GM03348 (cell line): ENCODE data around the gene ZNF451.
A peak's percentile ranks its signal among the peaks of the same experiment; 100 is the strongest.

ENCODE experiments used
- DNase-seq: peaks from one replicate; pipeline ENCODE4 v3.0.0; 2012; ENCODE audit warnings: low spot score

Gene ZNF451

DNA sequence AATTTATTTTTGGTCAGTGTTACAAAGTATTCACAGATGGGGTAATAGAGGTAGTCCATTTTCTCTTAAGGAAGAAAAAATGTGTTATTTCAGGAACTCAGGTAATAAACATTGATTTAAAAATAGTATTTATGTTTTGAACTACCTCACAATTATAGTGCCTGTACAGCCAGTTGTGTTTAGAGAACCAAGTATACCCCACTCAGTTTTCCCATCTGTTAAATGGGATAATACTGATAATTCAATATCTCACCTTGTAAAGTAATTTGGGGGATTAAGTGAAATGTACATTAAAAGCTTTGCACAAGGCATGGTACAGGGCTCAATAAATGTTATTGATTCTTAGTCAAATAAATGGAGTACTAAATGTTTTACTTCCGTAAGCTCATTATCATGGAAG is 4.7 kb downstream of the ZNF451 start:
- DNase-seq = no peak

DNA sequence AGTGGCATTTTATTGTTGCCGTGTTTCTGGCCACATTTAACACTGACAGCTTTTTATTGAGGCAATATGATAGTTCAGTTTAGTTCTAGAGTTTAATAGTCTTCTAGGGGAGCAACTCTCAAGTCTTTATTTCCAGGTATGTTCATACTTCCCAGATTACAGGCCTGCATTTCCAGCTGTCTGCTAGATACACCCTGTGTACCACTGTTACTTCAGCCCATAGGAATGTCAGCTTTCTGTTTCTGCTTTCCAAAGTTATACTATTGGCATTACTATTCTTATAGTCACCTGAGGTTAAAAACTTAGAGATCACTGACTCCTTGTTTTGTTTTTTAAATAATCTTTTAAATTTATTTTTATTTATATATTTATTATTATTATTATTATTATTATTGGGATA is 7.6 kb downstream of the ZNF451 start:
- peak; percentile 41 for DNase-seq

DNA sequence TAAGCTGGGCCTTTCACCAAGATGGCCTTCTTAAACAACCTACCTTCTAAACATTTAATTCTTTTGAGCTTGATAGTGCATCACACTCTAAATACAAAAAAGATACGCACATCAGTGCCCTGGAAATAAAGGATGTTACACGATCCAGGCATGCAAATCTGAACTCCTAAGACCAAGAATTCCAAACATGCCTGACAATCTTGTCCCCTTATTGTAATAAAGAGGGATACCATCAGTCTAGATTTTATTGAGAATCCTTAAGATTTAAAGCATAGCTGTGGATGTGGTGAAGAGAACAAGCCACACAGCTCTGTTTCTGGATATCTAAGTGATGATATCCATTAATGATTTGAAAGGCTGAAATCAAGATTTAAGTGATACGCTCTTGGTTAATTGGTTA is 13.0 kb downstream of the ZNF451 start:
- no peak for DNase-seq

DNA sequence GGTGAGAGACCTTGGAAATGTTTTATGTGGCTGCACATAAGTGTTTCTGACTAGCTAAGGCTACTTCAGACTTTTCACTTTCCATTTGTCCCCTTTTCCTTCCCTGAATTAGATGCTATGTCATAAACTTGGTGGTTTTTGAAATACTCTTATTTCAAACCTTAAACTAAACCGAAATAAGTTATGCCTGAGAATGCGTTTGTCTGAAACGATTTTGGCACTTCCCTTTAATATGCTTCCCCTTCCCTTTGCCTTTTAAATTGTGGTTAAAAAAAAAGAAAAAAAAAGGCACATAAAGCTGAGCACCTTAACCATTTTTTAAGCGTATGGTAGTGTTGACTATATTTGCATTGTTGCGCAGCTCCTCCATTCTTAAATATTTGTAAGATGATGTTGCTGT is 14.3 kb downstream of the ZNF451 start:
- no peak for DNase-seq

DNA sequence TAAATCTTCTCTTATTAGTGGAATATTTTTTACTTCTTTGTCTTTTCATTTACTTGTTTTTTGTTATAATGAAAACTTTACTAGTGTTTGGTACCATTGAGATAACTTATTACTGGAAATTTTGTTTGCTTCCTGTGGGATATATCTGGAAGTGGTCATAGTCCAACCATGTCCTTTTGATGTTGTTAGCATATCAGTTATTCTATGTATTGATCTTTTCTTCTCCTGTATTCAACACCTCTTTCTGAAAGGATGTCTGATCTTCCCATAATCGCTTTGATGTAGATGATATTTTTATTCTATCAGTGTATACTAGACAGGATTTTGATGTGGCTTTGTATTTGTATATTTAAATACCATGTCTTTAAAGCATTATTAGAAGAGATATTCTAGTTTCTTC is 17.0 kb downstream of the ZNF451 start:
- DNase-seq = no peak

DNA sequence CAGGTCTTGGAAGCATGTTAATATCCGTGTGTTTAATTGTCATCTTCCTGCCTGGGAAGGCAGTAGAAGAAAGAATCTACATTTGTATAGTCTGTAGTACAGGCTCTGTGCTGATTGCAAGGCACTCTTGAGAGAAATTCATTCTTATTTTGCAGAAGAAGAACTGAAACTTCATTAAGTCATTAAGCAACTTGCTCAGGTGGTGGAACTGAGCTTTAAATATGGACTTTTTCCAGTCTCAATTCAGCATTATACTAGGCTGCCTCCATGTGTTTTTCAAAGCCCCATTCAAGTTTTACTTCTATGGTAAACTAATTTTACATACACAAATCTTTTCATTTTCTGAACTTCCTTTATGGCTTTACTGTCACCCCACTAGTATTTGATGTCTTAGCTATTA is 18.7 kb downstream of the ZNF451 start:
- no peak for DNase-seq

DNA sequence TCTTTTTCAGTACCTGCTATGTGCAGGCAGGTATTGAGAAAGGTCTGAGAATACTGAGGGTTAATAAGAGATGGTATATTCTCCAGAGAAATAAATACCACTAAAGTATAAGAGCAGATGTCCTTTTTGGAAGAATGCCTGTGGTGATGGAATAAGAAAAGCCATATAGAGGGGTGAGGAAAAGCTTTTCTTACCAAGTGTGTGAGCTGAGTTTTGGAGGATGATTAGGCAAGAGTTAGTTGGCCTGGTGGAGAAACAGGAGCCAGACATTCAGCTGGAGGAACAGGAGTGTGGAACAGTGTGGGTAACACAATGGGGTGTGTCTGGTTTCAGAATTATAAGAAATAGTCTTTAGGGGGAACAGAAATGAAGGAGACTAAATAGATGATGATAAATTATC is 19.9 kb downstream of the ZNF451 start:
- peak; percentile 19 for DNase-seq

DNA sequence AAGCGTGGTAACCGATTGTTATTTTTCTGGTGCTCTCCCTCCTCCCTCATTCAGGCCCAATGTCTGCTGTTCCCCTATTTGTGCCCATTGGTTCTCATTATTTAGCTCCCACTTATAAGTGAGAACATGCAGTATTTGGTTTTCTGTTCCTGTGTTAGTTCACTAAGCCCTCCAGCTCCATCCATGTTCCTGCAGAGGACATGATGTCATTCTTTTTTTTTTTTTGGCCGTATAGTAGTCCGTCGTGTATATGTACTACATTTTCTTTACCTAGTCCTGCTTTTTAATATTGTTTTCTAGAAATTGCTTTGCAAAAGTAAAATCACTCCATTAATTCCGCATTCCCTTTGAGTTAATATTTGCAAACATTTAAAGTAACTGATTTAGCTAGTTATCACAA is 23.1 kb downstream of the ZNF451 start:
- no peak for DNase-seq

DNA sequence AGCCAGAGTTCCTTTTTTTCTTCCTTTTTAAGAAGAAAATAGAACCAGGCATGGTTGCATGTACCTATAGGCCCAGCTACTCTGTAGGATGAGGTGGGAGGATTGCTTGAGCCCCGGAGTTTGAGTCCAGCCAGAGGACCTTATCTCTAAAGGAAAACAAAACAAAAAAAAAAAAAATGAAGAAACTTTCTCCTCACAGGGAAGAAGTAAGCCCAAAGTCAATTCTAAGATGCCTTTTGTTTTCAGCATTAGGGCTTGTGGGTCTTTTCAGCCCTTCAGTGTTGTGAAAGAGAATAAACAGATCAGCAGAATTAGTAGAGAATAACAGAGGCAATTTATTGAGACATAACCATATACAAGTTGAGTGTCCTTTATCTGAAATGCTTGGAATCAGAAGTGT is 26.8 kb downstream of the ZNF451 start:
- no peak for DNase-seq

DNA sequence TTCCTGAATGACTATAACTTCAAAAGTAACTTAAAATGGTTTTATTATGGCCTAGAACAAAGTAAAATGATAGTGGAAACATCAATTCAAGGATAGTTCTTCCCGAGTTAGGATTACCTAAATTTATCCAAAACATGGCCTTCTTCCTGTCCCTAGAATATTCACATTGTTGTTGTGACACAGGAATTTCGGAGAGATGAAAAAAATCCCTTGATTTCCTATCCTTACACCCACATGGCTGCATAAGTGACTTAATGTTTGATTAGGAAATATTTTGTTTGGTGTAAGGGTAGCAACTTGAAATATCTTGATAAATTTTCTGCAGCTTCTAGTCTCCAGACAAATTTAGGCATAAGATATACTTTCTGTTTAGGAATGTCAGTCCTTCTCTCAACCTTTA is 27.8 kb downstream of the ZNF451 start:
- DNase-seq = no peak

DNA sequence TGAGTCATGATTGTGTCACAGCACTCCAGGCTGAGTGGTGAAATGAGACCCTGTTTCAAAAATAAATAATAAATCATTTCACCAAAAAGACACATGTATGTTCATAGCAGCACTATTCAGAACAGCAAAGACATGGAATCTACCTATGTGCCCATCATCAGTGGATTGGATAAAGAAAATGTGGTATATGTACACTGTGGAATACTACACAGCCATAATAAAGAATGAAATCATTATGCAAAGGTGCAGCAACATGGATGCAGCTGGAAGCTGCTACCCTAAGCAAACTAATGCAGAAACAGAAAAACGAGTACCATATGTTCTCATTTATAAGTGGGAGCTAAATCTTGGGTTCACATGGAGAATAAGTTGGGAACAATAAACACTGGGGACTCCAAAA is 33.1 kb downstream of the ZNF451 start:
- no peak for DNase-seq

DNA sequence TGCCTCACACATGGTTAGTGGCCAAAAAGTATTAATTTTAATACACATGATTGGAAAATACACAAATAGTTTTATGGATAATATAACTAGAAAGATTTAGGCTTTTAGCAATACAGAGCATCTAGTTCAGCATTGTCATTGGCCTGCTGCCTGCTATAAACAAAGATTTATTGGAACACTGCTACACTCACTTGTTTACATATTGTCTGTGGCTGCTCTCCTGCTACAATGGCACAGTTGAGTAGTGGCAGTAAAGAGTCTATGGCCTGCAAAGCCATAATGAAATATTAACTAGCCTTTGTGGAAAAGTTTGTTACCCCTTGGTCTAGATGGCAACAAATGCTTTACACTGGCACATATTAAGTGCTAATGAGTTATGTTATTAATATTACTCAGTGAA is 37.8 kb downstream of the ZNF451 start:
- DNase-seq = no peak

DNA sequence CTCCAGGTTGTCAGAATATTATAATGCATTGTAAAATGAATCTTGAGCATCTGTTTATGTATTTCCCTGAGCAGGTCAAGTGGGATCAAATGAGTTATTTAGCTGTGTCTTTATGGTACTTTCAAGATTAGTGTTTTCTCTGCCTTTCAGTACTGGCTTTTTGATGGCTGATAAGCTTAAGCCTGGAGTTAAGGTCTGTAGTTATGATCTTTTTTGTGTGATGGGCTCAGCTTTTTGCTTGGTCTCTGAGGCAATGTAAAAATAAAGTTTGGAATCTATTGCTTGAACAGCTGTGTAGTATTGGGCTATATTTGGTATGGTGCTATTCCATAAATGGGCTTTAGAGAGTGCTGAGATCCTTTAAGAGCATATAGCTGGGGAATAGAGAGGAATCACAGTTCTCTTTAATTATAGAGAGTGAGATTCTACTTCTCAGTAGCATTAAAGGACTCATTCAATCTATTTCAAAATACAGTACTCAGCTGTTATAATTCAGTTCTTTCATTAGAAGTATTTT is 40.7 kb downstream of the ZNF451 start:
- DNase-seq = no peak

DNA sequence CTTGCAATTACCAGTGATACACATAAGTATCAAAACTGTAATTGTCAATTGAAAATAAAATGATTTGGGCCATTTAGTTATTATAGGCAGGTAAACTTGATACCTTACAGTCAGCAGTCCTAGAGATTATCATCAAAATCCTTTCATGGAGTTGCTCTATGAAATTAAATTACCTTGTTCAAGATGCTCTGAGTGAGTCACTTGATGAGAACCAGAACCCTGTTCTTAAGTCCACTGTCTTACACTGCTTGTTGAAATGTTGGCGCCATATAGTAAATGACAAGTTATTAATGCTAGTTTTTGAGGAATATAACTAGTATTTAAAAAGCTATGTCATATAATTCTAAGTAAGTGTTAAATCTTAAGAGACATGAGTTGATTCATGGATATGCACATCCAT is 45.0 kb downstream of the ZNF451 start:
- no peak for DNase-seq

DNA sequence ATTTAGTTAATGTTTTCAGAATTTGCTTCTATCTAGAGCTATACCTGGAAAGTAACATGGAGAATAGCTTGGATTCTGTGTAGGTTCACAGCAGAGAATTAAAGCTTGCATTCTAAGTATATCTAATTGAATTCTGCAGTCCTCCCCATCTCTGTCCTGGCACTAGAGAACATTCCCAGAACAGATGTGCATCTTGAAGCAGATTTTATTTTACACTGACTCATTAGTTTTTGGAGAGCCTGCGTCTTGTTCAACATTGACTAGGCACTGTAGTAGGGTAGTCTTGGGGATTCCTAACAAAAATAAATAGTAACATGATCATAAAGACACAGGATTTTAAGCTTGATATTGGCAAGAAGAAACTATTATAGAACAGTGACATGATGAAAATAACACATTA is 45.9 kb downstream of the ZNF451 start:
- DNase-seq = peak; percentile 39

DNA sequence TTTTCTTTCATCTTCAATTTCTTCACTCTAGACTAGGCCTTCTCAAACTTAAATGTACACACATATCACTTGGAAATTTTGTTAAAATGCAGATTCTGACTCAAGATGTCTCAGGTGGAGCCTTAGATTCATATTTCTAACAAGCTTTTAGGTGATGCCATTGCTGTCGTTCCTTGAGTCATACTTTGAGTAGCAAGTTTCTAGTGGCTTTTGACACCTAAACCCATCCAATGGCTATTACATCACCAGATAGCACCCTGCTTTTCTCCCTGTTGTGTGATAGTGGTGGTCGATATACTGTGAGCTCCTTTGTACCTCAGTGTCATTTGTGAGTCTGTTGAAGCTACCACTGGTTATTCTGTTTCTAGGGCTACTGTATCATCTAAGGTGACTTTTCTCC is 47.4 kb downstream of the ZNF451 start:
- no peak for DNase-seq

DNA sequence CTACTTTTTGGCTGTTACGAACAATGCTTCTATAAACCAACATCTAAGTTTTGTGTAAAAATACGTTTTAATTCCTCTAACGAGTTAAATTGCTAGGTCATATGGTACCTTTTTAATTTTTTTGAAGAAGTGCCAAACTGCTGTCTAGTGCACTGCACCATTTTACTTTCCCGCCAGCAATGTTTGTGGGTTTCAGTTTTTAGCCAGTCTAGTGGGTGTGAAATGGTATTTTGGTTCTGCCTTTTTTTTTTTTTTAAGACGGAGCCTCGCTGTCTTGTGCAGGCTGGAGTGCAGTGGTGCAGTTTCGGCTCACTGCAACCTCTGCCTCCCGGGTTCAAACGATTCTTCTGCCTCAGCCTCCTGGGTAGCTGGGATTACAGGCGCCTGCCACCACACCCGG is 48.0 kb downstream of the ZNF451 start:
- no peak for DNase-seq

DNA sequence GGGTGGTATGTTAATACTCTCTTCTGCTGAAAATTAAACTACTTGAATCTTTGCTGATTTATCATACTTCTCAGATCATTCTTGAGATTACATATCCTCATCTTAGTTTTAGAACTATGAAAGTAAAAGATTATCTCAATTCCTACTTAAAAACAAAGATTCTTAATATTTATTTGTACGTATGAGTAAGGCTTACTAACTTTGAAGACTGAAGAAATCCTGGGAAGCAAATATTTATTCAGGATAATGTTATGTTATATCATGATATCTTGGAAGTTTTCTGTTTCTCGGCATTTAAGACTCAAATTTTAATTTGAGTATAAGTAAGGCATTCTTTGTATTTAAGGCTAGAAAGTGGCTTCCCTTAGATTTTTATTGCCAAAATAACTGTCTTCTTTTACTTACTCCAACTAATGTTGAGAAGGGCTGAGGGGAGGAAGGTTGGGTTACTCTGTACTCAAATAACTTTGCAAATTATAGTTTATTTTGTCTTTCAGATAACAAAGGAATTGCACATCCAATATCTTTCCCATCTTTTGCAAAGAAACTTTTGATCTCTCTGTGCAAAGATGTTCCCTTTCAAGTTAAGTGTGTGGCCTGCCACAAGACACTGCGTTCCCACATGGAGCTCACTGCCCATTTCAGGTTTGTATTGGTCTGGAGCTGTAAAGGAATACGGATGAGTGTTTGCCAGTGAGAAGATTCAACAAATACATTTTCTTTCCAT is 51.6 kb downstream of the ZNF451 start:
- no peak for DNase-seq

DNA sequence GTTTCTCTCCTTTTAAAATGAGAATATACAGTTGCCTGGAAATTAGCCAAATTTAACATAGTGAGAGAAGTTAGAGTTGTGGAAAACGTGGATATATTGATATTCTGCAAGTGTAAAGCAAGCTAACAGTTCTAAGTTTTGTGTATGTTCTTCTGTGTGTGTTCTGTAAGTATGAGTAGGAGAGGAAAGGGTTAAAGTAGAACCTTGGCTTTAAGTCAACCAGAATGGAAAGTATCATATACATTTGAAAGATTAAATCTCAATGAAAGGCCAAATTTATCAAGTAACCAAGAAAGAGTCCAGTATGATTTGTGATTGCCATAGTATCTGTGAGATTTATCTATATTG is 52.2 kb downstream of the ZNF451 start:
- no peak for DNase-seq

DNA sequence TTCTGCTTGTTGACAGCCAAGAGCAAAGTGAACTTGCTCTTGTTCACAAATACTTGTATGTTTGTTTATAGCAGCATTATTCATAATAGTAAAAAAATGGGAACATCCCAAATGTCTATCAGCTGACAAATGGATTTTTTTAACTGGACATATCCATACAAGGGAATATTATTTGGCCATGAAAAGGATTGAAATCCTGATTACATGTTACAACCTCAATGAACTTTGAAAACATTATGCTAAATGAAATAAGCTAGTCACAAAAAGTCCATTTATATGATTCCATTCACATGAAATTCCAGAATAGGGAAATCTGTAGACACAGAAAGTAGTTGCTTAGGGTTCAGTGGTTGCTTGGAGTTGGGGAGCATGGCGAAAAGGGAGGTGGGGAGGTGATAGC is 53.7 kb downstream of the ZNF451 start:
- no peak for DNase-seq

DNA sequence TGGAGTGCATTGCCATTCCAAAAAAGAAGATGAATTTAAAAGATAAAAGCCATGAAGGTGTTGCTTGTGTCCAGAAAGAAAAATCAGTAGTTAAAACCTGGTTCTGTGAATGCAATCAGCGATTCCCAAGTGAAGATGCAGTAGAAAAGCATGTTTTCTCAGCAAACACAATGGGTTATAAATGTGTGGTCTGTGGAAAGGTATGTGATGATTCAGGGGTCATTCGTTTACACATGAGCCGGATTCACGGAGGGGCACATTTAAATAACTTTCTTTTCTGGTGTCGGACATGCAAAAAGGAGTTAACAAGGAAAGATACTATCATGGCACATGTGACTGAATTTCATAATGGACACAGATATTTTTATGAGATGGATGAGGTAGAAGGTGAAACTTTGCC is 57.4 kb downstream of the ZNF451 start:
- DNase-seq = no peak

DNA sequence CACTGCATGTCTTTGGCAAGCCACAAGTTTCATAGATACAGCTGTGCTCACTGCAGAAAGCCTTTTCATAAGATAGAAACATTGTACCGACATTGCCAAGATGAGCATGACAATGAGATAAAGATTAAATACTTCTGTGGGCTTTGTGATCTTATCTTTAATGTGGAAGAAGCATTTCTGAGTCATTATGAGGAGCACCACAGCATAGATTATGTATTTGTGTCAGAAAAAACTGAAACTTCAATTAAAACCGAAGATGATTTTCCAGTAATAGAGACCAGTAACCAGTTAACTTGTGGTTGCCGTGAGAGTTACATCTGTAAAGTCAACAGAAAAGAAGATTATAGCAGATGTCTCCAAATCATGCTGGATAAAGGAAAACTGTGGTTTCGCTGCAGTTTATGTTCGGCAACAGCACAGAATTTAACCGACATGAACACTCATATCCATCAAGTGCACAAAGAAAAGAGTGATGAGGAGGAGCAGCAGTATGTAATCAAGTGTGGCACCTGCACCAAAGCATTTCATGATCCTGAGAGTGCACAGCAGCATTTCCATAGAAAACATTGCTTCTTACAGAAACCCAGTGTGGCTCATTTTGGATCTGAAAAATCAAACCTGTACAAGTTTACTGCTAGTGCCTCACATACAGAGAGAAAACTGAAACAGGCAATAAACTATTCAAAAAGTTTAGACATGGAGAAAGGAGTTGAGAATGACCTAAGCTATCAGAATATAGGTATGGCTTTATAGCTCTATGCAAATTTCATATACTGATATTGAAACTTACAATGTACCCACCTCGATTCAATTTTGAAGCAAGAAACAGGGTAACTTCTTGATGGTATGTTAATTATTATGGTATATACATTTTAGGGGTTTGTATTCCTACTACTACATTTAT is 58.2 kb downstream of the ZNF451 start:
- no peak for DNase-seq

DNA sequence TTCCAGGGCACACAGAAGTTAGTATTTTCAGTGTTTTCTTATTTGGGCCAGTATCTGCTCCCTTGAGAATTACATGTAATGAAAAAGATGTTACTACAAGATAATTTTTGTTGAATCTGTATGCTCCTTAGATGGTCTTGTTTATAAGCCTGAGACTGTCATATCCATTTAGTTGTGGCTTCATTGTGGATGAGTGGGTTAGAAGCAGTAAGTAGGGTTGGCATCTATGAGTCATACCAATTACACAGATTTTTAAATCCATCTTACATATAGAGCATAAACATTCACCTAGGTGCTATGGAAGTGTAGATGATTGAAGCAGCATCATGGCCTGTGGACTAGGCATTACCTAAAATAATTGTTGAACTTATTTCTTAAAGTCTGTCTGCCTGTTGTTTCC is 68.7 kb downstream of the ZNF451 start:
- DNase-seq = no peak

DNA sequence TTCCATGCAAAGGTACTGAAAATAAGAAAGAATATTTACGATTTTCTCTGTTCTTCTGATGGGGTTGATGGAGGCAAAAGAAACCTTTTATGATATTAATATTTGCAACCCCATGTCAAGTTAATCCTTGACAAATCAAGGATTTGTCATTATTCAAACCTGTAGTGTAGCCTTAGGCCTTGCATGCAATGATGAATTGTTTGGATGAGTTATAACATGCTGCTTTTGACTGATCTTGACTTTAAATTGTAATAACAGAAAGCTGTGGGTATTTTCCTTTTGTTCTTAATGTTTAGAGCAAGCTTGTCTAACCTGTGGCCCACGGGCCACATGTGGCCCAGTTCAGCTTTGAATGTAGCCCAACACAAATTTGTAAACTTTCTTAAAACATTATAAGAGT is 69.1 kb downstream of the ZNF451 start:
- no peak for DNase-seq
